ENCODE measurements around the gene DCX. TPM values are rescaled to one million over a fixed set of nuclear protein-coding genes. Genes with fewer than 3 reads are reported as not detected.
A peak's percentile ranks its signal among the peaks of the same experiment; 100 is the strongest.

The DCX gene
- total RNA-seq, 1 donor, result not detected

- no peak for DNase-seq (ENCODE audit: low read depth)
- H3K4me3 ChIP-seq (ENCODE audit: low read depth, low read length), result no peak overlapping the region
- no peak for TF ChIP-seq CTCF (IDR thresholded peaks at IDR 0.05; ENCODE audit: insufficient read depth, low read depth, low read length)
Observed at GRCh38 chrX:111376897-111377578, 35.0 kb downstream of the DCX start.

- no peak overlapping the region for H3K4me3 ChIP-seq (ENCODE audit: low read depth, low read length)
- DNase-seq (ENCODE audit: low read depth), result no peak
- TF ChIP-seq CTCF (IDR thresholded peaks at IDR 0.05; ENCODE audit: insufficient read depth, low read depth, low read length), result no peak
Observed at GRCh38 chrX:111376486-111376885, 35.5 kb downstream of the DCX start.

GRCh38 chrX:111375747-111376146 is 36.2 kb downstream of the DCX start:
- peak; percentile 8 for DNase-seq (ENCODE audit: low read depth)

GRCh38 chrX:111372086-111372485 is 39.9 kb downstream of the DCX start:
- H3K4me3 ChIP-seq (ENCODE audit: low read depth, low read length), result no peak overlapping the region
- DNase-seq (ENCODE audit: low read depth), result no peak
- no peak for TF ChIP-seq CTCF (IDR thresholded peaks at IDR 0.05; ENCODE audit: insufficient read depth, low read depth, low read length)

More at GRCh38 chrX:111375747-111376146, 36.2 kb downstream of the DCX start:
- H3K4me3 ChIP-seq (ENCODE audit: low read depth, low read length), result no peak overlapping the region
- no peak for TF ChIP-seq CTCF (IDR thresholded peaks at IDR 0.05; ENCODE audit: insufficient read depth, low read depth, low read length)

GRCh38 chrX:111365770-111366325 is 46.1 kb downstream of the DCX start:
- DNase-seq (ENCODE audit: low read depth), result no peak
- TF ChIP-seq CTCF (IDR thresholded peaks at IDR 0.05; ENCODE audit: insufficient read depth, low read depth, low read length), result no peak
- no peak overlapping the region for H3K4me3 ChIP-seq (ENCODE audit: low read depth, low read length)

- DNase-seq (ENCODE audit: low read depth), result no peak
- no peak for TF ChIP-seq CTCF (IDR thresholded peaks at IDR 0.05; ENCODE audit: insufficient read depth, low read depth, low read length)
- H3K4me3 ChIP-seq (ENCODE audit: low read depth, low read length), result no peak overlapping the region
Observed at GRCh38 chrX:111363741-111364140, 48.3 kb downstream of the DCX start.
